GM18858 (cell line): Measurements from ENCODE around the gene DLG3.
"Not testable (repeated sequence)": the region's sequence is repeated elsewhere in the genome, so short reads cannot be mapped to it uniquely, and the experiment has no call there.

Experiments used
- ATAC-seq: cut with Tn5 transposase; IDR thresholded peaks from one replicate; pipeline ENCODE4 v1.9.1; 2021; ENCODE audit not compliant: unreplicated experiment

Gene DLG3

GRCh38 chrX:70444326-70444945, at the start of gene DLG3:
DLG3 (plus strand) TSS chrX:70444835; CDS start chrX:70445202, 367 bp downstream.
- no peak for ATAC-seq

GRCh38 chrX:70398899-70399298, 45.7 kb upstream of the DLG3 start:
- ATAC-seq: no peak

- not testable (repeated sequence) for ATAC-seq
These were observed 44.5 kb upstream of the DLG3 start for GRCh38 chrX:70400181-70400580.

- no peak for ATAC-seq
These were observed 41.9 kb upstream of the DLG3 start for GRCh38 chrX:70402721-70403120.

GRCh38 chrX:70405003-70405402, 39.6 kb upstream of the DLG3 start:
- ATAC-seq: no peak

- no peak for ATAC-seq
These were observed 33.7 kb upstream of the DLG3 start for GRCh38 chrX:70410921-70411320.

- no peak for ATAC-seq
These were observed 33.2 kb upstream of the DLG3 start for GRCh38 chrX:70411475-70411874.

GRCh38 chrX:70421618-70422017, 23.0 kb upstream of the DLG3 start:
- ATAC-seq: no peak

GRCh38 chrX:70422851-70423341, 21.7 kb upstream of the DLG3 start, which contains the start of gene GDPD2:
GDPD2 (plus strand) TSS chrX:70423314; CDS start chrX:70424985, 1,671 bp downstream.
- ATAC-seq: no peak

GRCh38 chrX:70423936-70424675, 20.5 kb upstream of the DLG3 start:
- ATAC-seq: no peak

GRCh38 chrX:70424801-70425200, 19.8 kb upstream of the DLG3 start:
- ATAC-seq: no peak

GRCh38 chrX:70426286-70427278, 18.1 kb upstream of the DLG3 start:
- no peak for ATAC-seq

GRCh38 chrX:70427365-70427764, 17.3 kb upstream of the DLG3 start:
- no peak for ATAC-seq

- no peak for ATAC-seq
These were observed 14.9 kb upstream of the DLG3 start for GRCh38 chrX:70429759-70430158.

GRCh38 chrX:70432936-70433847, 11.4 kb upstream of the DLG3 start:
- ATAC-seq: no peak

- ATAC-seq: peak; percentile 51
These were observed 10.7 kb upstream of the DLG3 start for GRCh38 chrX:70433848-70434351.

GRCh38 chrX:70434352-70434866, 10.2 kb upstream of the DLG3 start:
- ATAC-seq: peak; percentile 37

- no peak for ATAC-seq
These were observed 9.6 kb upstream of the DLG3 start for GRCh38 chrX:70434914-70435586.

GRCh38 chrX:70436343-70436742, 8.3 kb upstream of the DLG3 start:
- no peak for ATAC-seq
